Stimulated activated CD4-positive, alpha-beta T cell treated with anti-CD3 and anti-CD28 coated beads, Interleukin-15, amount 100 ng/mL, for 48 hours (primary cell): ENCODE measurements around the gene MOB4.

Experiments
- DNase-seq, 2 donors: peaks; one replicate each; pipeline ENCODE4 v3.0.0-alpha.2; 2020; ENCODE audit warnings: low read depth in 2 of 2

Gene MOB4

GRCh38 chr2:197591339-197592072 lies 75.6 kb downstream of the MOB4 start:
- no peak for DNase-seq

DNA sequence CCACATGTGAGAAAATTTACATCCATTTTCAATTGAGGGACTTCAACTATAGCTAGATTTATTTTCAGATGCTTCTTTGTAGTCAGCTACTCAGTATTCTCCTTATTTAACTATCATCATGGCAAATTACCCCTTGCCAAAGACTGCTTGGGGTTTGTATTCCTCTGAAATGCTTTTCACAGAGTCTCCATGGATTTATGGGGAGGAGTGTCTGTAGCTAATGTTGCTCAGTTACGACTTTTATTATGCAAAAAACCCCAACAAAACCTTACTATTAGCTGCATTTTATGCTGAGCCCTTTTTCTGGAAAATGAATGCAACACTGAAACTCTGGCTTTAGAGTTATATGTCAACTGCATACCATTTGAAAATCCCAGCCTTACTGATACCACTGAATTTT lies 80.9 kb downstream of the MOB4 start:
- DNase-seq, result no peak

- DNase-seq, result no peak
Observed at GRCh38 chr2:197597166-197597565, 81.3 kb downstream of the MOB4 start.

DNA sequence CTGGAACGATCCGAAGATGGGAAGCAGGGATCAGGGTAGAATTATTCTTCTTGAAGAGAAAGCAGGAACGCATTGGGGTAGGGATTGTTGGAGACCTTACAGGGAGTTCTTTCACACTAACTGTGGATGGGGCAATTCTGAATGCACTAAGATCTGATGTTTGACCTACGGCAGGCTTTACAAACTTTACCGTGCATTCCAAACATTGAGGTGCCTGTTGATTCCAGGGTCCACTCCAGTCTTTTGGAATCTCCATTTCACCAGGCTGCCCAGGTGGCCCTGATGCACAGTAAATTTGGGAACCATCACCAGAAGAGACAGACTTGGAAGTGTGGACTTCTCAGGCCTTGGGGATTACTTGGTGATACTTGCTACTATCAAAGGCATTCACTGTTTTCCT lies 82.6 kb downstream of the MOB4 start:
- no peak for DNase-seq

GRCh38 chr2:197599285-197599965 lies 83.6 kb downstream of the MOB4 start:
- peak; percentile 6 to 10 for DNase-seq

GRCh38 chr2:197600306-197600705 lies 84.4 kb downstream of the MOB4 start:
- DNase-seq, result no peak

GRCh38 chr2:197601726-197602125 lies 85.9 kb downstream of the MOB4 start:
- DNase-seq, result no peak
